HG03039 (cell line): ENCODE results near the gene DLGAP4.

Experiments
- ATAC-seq: cut with Tn5 transposase; IDR thresholded peaks from one replicate; pipeline ENCODE4 v1.9.1; 2021; ENCODE audit warnings: mild to moderate bottlenecking, moderate library complexity; ENCODE audit not compliant: unreplicated experiment

Gene DLGAP4

GRCh38 chr20:36320898-36321695, 15.0 kb downstream of the DLGAP4 start:
- ATAC-seq, result no peak

GRCh38 chr20:36322131-36322530, 16.0 kb downstream of the DLGAP4 start:
- no peak for ATAC-seq

- no peak for ATAC-seq
Measured at GRCh38 chr20:36330091-36330490, 24.0 kb downstream of the DLGAP4 start.

- no peak for ATAC-seq
Measured at GRCh38 chr20:36331209-36331608, 25.1 kb downstream of the DLGAP4 start.

- ATAC-seq, result no peak
Measured at GRCh38 chr20:36333841-36334240, 27.7 kb downstream of the DLGAP4 start.

- no peak for ATAC-seq
Measured at GRCh38 chr20:36334281-36335205, 28.4 kb downstream of the DLGAP4 start.

GRCh38 chr20:36335206-36335870, 29.2 kb downstream of the DLGAP4 start:
- no peak for ATAC-seq

- no peak for ATAC-seq
Measured at GRCh38 chr20:36336204-36336603, 30.1 kb downstream of the DLGAP4 start.

GRCh38 chr20:36336954-36337704, 31.0 kb downstream of the DLGAP4 start:
- no peak for ATAC-seq

- no peak for ATAC-seq
Measured at GRCh38 chr20:36337886-36338285, 31.7 kb downstream of the DLGAP4 start.

- ATAC-seq, result no peak
Measured at GRCh38 chr20:36339646-36340592, 33.8 kb downstream of the DLGAP4 start.

GRCh38 chr20:36340593-36340990, 34.5 kb downstream of the DLGAP4 start:
- no peak for ATAC-seq

- no peak for ATAC-seq
Measured at GRCh38 chr20:36341331-36342020, 35.3 kb downstream of the DLGAP4 start.

- no peak for ATAC-seq
Measured at GRCh38 chr20:36342331-36343120, 36.4 kb downstream of the DLGAP4 start.

GRCh38 chr20:36343641-36344040, 37.5 kb downstream of the DLGAP4 start:
- no peak for ATAC-seq

- ATAC-seq, result no peak
Measured at GRCh38 chr20:36344517-36345132, 38.5 kb downstream of the DLGAP4 start.

- ATAC-seq, result no peak
Measured at GRCh38 chr20:36346256-36346655, 40.1 kb downstream of the DLGAP4 start.
